Testis (tissue), 3 donors: ENCODE measurements around the gene JMJD7. TPM values are rescaled to one million over a fixed set of nuclear protein-coding genes. Genes with fewer than 3 reads are reported as not detected.

Experiments used
- DNase-seq: peaks from one replicate; pipeline ENCODE4 v3.0.0-alpha.2; 2019
- H3K27ac ChIP-seq, 2 donors: fragments of 200-600 bp; sonication (generic); one replicate each; pipeline ENCODE4 v1.5.1; 2019
- H3K27me3 ChIP-seq: fragments of 200-600 bp; sonication (generic); one replicate; pipeline ENCODE4 v1.5.1; 2019
- H3K36me3 ChIP-seq: fragments of 200-600 bp; sonication (generic); one replicate; pipeline ENCODE4 v1.5.1; 2017; ENCODE audit warnings: low read depth; ENCODE audit errors: missing control alignments
- H3K4me1 ChIP-seq: fragments of 200-600 bp; sonication (generic); one replicate; pipeline ENCODE4 v1.5.1; 2019
- H3K4me3 ChIP-seq, 2 donors: fragments of 200-600 bp; sonication (generic); one replicate each; pipeline ENCODE4 v1.5.1; 2017 to 2019
- H3K9me3 ChIP-seq: fragments of 200-600 bp; sonication (generic); one replicate; pipeline ENCODE4 v1.5.1; 2017
- CTCF ChIP-seq, 3 experiments: fragments of 450-650 bp in 2 of 3; fragments of 200-600 bp in 1 of 3; sonication (generic) in 1 of 3; IDR thresholded peaks; one replicate each; pipeline ENCODE4 v1.5.1; 2016 to 2019; ENCODE audit warnings: antibody characterized with exemption in 3 of 3, mild to moderate bottlenecking in 2 of 3, moderate library complexity in 1 of 3
- POLR2A ChIP-seq: fragments of 450-650 bp; IDR thresholded peaks from one replicate; pipeline ENCODE4 v1.6.1; 2017; ENCODE audit warnings: antibody characterized with exemption, mild to moderate bottlenecking, moderate library complexity
- WGBS, 2 donors: methylation state at CpG; one replicate each; pipeline ENCODE4 v1.1.5; 2018; 5-methylcytosine and 5-hydroxymethylcytosine counted together
- intact Hi-C: fragments of 100-400 bp; cut with DNase I; formaldehyde crosslinking; loops from one replicate; pipeline ENCODE4 v1.15.1; 2023; ENCODE audit warnings: low total_unique reads
- polyA plus RNA-seq: library from polyadenylated mRNA; stranded (reverse); fragments of 350-450 nt; fragmentation: Illumina TruSeq; extraction: RNeasy Lipid Tissue Mini Kit (QIAGEN cat#74804); gene quantifications from one replicate; pipeline ENCODE4 v1.2.3, GENCODE V29; 2014; ENCODE audit warnings: low read depth, low replicate concordance; ENCODE audit not compliant: insufficient read depth
- total RNA-seq, 2 donors: library from RNA; depleted of rRNA; stranded (reverse); fragments of >200 nt; gene quantifications; one replicate each; pipeline ENCODE4 v1.2.3, GENCODE V29; 2016

JMJD7 gene
- total and polyA plus RNA-seq, 3 donors from 2014 or later: 10.5 to 21.6 (median 18.6) TPM

- no peaks in the 10 kb centered on the region for H3K27me3 ChIP-seq
- WGBS, 2 donors: 51% methylated on average over 4 of the region's 4 CpGs
- peak overlapping the region; percentile 1 to 9 for H3K27ac ChIP-seq
- H3K9me3 ChIP-seq: no peaks in the 10 kb centered on the region
- no peak overlapping the region for H3K4me3 ChIP-seq
- TF ChIP-seq POLR2A: no peak
- no peak for TF ChIP-seq CTCF (IDR thresholded peaks at IDR 0.05)
- peak; percentile 34 for DNase-seq
- peaks cover 60% of the 10 kb centered on the region for H3K4me1 ChIP-seq
- intact Hi-C loops: no loop called here
- no peaks in the 10 kb centered on the region for H3K36me3 ChIP-seq
Observed at GRCh38 chr15:41789236-41789635, 38.7 kb upstream of the JMJD7 start.

- no peak for DNase-seq
- no peak for TF ChIP-seq POLR2A
- TF ChIP-seq CTCF (IDR thresholded peaks at IDR 0.05): no peak
- H3K27ac ChIP-seq: peak overlapping the region in 1 of 2 donors; percentile 9
Observed at GRCh38 chr15:41789662-41790061, 38.2 kb upstream of the JMJD7 start.

GRCh38 chr15:41790169-41790568 lies 37.7 kb upstream of the JMJD7 start:
- TF ChIP-seq CTCF (IDR thresholded peaks at IDR 0.05) (no peak), POLR2A (no peak)
- Histone ChIP-seq H3K4me3 (no peak overlapping the region), H3K27me3 (no peaks in the 10 kb centered on the region), H3K27ac (peak overlapping the region; percentile 9), H3K9me3 (no peaks in the 10 kb centered on the region), H3K36me3 (no peaks in the 10 kb centered on the region), H3K4me1 (peaks cover 59% of the 10 kb centered on the region)
- DNase-seq: no peak
- intact Hi-C loops: no loop called here
- WGBS, 2 donors: 48 to 59% methylated on average over 3 of the region's 3 CpGs

More at GRCh38 chr15:41789662-41790061, 38.2 kb upstream of the JMJD7 start:
- no peak overlapping the region for H3K4me3 ChIP-seq
- intact Hi-C loops: no loop called here
- H3K9me3 ChIP-seq: no peaks in the 10 kb centered on the region
- no peaks in the 10 kb centered on the region for H3K36me3 ChIP-seq
- H3K27me3 ChIP-seq: no peaks in the 10 kb centered on the region
- H3K4me1 ChIP-seq: peaks cover 60% of the 10 kb centered on the region

- no peaks in the 10 kb centered on the region for H3K27me3 ChIP-seq
- intact Hi-C loops: no loop called here
- no peak for DNase-seq
- WGBS, 2 donors: 59 to 67% methylated on average over 4 to 5 of the region's 5 CpGs
- H3K4me1 ChIP-seq: peaks cover 61% of the 10 kb centered on the region
- H3K36me3 ChIP-seq: no peaks in the 10 kb centered on the region
- H3K9me3 ChIP-seq: no peaks in the 10 kb centered on the region
- H3K4me3 ChIP-seq: no peak overlapping the region
- no peak for TF ChIP-seq POLR2A
- H3K27ac ChIP-seq: peak overlapping the region in 1 of 2 donors; percentile 9
Observed at GRCh38 chr15:41790756-41791546, 36.9 kb upstream of the JMJD7 start.

- no peak for TF ChIP-seq POLR2A
- no peak for TF ChIP-seq CTCF (IDR thresholded peaks at IDR 0.05)
- no peak overlapping the region for H3K4me3 ChIP-seq
- H3K27me3 ChIP-seq: no peaks in the 10 kb centered on the region
- 90 to 91% methylated on average over 4 of the region's 4 CpGs for WGBS, 2 donors
- H3K27ac ChIP-seq: peak overlapping the region in 1 of 2 donors; percentile 9
- H3K9me3 ChIP-seq: no peaks in the 10 kb centered on the region
- H3K4me1 ChIP-seq: peaks cover 67% of the 10 kb centered on the region
- intact Hi-C loops: no loop called here
- no peak for DNase-seq
- H3K36me3 ChIP-seq: no peaks in the 10 kb centered on the region
Observed at GRCh38 chr15:41791547-41791937, 36.4 kb upstream of the JMJD7 start.
